Body of pancreas (tissue), 4 donors: ENCODE measurements around the gene LHFPL6. TPM values are rescaled to one million over a fixed set of nuclear protein-coding genes. Genes with fewer than 3 reads are reported as not detected.

Source experiments
- ATAC-seq: fragments of 150-250 bp; one replicate; pipeline ENCODE4 v1.9.1; 2016
- DNase-seq, 4 donors: peaks; one replicate each; pipeline ENCODE4 v3.0.0-alpha.2; 2019
- H3K27ac ChIP-seq, 4 donors: fragments of 200-600 bp; sonication (generic); 1 replicate in 3 of 4; 2 replicates in 1 of 4; pipeline versions ENCODE4 v1.5.1 to v1.6.1; 2016 to 2019; ENCODE audit warnings: mild to moderate bottlenecking in 1 of 4, mixed read lengths in 1 of 4, moderate library complexity in 1 of 4
- H3K27me3 ChIP-seq, 2 donors: fragments of 200-600 bp; sonication (generic); one replicate each; pipeline ENCODE4 v1.6.0; 2016; ENCODE audit warnings: mild to moderate bottlenecking in 1 of 2
- H3K36me3 ChIP-seq, 2 donors: fragments of 200-600 bp; sonication (generic); replicated peaks in 1 of 2; 2 replicates each; pipeline ENCODE4 v1.5.1; 2016; ENCODE audit warnings: low read depth in 2 of 2; ENCODE audit not compliant: insufficient read depth in 1 of 2
- H3K4me1 ChIP-seq: fragments of 200-600 bp; sonication (generic); one replicate; pipeline ENCODE4 v1.6.0; 2016
- H3K4me3 ChIP-seq, 2 donors: fragments of 200-600 bp; sonication (generic); 1 replicate in 1 of 2; 2 replicates in 1 of 2; pipeline ENCODE4 v1.5.1; 2016 to 2019
- H3K9me3 ChIP-seq, 3 donors: fragments of 200-600 bp; sonication (generic); 1 replicate in 2 of 3; 2 replicates in 1 of 3; pipeline ENCODE4 v1.5.1; 2016
- POLR2A ChIP-seq, 3 donors: fragments of 450-650 bp; IDR thresholded peaks; one replicate each; pipeline ENCODE4 v1.6.1; 2016; ENCODE audit warnings: antibody characterized with exemption in 3 of 3, mild to moderate bottlenecking in 2 of 3
- WGBS, 2 donors: methylation state at CpG; one replicate each; pipeline ENCODE4 v1.1.5; 2017; 5-methylcytosine and 5-hydroxymethylcytosine counted together
- intact Hi-C: fragments of 100-400 bp; cut with DNase I; formaldehyde crosslinking; loops from one replicate; pipeline ENCODE4 v1.15.1; 2023
- total RNA-seq, 2 donors: library from RNA; depleted of rRNA; stranded (reverse); fragments of >200 nt; gene quantifications; one replicate each; pipeline ENCODE4 v1.1.0, GENCODE V29; 2016
- TF ChIP-seq, protein P1 (sequence below), 7 experiments: fragments of 450-650 bp in 4 of 7; fragments of 200-600 bp in 3 of 7; sonication (generic) in 3 of 7; IDR thresholded peaks; one replicate each; pipeline ENCODE4 v1.5.1; 2016 to 2019; ENCODE audit warnings: antibody characterized with exemption in 7 of 7

LHFPL6 gene
- total RNA-seq, 2 donors from 2014 or later = 18.4 to 30.7 TPM

DNA sequence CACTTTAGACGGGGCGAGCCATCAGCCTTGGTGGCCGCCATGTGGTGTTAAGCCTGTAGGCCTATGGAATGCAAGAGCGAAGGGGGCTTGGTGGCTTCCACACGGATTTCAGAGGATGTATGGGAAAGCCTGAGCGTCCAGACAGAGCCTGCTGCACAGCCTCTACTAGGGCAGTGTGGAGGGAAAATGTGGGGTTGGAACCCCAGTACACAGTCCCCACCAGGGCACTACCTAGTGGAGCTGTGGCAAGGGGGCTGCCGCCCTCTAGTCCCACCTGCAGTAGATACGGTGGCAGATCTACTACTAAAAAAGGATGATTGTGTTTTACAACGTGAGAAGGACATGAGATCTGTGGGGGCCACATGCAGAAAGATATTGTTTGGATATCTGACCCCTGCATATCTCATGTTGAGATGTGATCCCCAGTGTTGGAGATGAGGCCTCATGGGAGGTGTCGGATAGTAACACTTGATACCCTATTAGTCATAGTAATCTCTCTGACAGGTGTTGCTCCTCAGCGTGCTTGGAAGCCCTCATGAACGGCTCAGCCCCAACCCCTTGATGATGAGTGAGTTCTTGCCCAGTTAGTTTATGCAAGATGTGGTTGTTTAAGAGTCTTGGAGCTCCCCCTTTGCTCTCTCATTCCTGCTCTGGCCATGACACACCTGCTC lies 45.6 kb downstream of the LHFPL6 start:
- intact Hi-C loops = no loop called here
- H3K27me3 ChIP-seq = no peaks in the 10 kb centered on the region
- H3K4me1 ChIP-seq = no peaks in the 10 kb centered on the region
- DNase-seq (no peak), ATAC-seq (no peak)
- no peaks in the 10 kb centered on the region for H3K9me3 ChIP-seq
- H3K27ac ChIP-seq = no peak overlapping the region
- WGBS, 2 donors = 79 to 81% methylated on average over 11 to 12 of the region's 12 CpGs
- no peak for TF ChIP-seq POLR2A (IDR thresholded peaks at IDR 0.05)
- TF ChIP-seq, protein P1, sequence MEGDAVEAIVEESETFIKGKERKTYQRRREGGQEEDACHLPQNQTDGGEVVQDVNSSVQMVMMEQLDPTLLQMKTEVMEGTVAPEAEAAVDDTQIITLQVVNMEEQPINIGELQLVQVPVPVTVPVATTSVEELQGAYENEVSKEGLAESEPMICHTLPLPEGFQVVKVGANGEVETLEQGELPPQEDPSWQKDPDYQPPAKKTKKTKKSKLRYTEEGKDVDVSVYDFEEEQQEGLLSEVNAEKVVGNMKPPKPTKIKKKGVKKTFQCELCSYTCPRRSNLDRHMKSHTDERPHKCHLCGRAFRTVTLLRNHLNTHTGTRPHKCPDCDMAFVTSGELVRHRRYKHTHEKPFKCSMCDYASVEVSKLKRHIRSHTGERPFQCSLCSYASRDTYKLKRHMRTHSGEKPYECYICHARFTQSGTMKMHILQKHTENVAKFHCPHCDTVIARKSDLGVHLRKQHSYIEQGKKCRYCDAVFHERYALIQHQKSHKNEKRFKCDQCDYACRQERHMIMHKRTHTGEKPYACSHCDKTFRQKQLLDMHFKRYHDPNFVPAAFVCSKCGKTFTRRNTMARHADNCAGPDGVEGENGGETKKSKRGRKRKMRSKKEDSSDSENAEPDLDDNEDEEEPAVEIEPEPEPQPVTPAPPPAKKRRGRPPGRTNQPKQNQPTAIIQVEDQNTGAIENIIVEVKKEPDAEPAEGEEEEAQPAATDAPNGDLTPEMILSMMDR (IDR thresholded peaks at IDR 0.05) = no peak
- no peak overlapping the region for H3K4me3 ChIP-seq
- no peaks in the 10 kb centered on the region for H3K36me3 ChIP-seq

DNA sequence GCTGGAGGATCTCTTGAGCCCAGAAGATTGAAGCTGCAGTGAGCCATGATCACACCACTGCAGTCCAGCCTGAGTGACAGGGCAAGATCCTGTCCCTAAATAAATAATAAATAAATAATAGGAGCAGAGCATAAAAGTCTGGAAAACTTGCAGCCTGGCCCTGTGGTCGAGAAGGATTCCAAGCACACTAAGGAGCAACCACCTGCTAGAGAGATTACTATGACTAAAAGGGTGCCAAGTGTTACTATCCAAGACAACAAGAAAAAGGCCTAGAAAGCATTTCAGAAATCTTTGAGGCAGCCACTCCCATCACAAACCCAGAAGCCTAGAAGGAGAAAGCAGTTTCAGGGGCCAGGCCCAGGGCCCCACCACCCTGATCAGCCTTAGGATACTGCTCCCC lies 46.1 kb downstream of the LHFPL6 start:
- H3K36me3 ChIP-seq = no peaks in the 10 kb centered on the region
- DNase-seq = no peak
- no peaks in the 10 kb centered on the region for H3K4me1 ChIP-seq
- H3K27ac ChIP-seq = no peak overlapping the region
- no peak overlapping the region for H3K4me3 ChIP-seq
- H3K9me3 ChIP-seq = no peaks in the 10 kb centered on the region
- no peaks in the 10 kb centered on the region for H3K27me3 ChIP-seq
- intact Hi-C loops = no loop called here
- 45 to 46% methylated on average over 1 of the region's 1 CpG for WGBS, 2 donors
- no peak for ATAC-seq
- no peak for TF ChIP-seq POLR2A (IDR thresholded peaks at IDR 0.05)
- TF ChIP-seq, protein P1 (IDR thresholded peaks at IDR 0.05) = no peak

DNA sequence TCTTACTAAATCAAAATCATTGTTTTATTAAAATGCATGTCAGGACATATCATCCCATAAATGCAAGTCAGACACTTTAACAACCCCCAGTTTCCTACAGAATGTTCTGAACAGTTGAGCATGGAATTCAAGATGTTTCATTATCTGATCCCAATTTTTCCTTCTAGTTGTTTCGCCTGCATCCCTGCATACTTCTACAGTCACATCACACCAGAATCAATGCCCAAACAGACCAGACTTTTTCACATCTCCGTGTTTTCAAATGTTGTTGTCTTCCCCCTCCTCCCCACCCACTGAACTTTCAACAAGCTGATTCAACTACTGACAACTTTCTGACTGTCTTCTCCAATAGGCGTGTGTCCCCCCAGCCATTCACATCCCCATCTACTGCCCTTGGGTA lies 48.6 kb downstream of the LHFPL6 start:
- intact Hi-C loops = no loop called here
- WGBS, 2 donors = 61 to 72% methylated on average over 3 of the region's 3 CpGs
- TF ChIP-seq, protein P1 (IDR thresholded peaks at IDR 0.05) = no peak
- TF ChIP-seq POLR2A (IDR thresholded peaks at IDR 0.05) = no peak
- Histone ChIP-seq H3K4me1 (no peaks in the 10 kb centered on the region), H3K27ac (no peak overlapping the region), H3K4me3 (no peak overlapping the region), H3K27me3 (no peaks in the 10 kb centered on the region), H3K9me3 (no peaks in the 10 kb centered on the region), H3K36me3 (no peaks in the 10 kb centered on the region)
- DNase-seq = no peak
- ATAC-seq = no peak

DNA sequence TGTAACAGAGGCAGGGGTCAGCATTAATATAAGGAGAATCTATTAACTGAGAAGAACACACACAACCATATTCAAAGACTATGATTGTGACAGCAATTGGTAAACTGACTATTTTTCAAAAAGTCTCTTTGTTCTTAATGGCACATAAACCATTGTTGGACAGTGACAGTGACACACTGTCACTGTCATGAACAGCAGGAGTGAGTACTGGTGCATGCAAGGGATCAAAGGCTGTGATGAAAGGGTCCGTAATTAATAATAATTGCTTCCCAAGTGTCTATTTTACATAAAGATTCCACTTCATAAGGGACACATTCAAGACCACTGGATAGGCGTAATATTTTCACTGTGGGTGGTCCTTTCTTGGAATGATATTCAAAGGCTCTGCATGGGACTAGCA lies 50.7 kb downstream of the LHFPL6 start:
- Histone ChIP-seq H3K4me1 (no peaks in the 10 kb centered on the region), H3K9me3 (no peaks in the 10 kb centered on the region), H3K27me3 (no peaks in the 10 kb centered on the region), H3K4me3 (no peak overlapping the region), H3K27ac (no peak overlapping the region), H3K36me3 (no peaks in the 10 kb centered on the region)
- 81 to 90% methylated on average over 2 of the region's 2 CpGs for WGBS, 2 donors
- DNase-seq (no peak), ATAC-seq (no peak)
- intact Hi-C loops = no loop called here
- TF ChIP-seq POLR2A (IDR thresholded peaks at IDR 0.05) = no peak
- TF ChIP-seq, protein P1 (IDR thresholded peaks at IDR 0.05) = no peak

DNA sequence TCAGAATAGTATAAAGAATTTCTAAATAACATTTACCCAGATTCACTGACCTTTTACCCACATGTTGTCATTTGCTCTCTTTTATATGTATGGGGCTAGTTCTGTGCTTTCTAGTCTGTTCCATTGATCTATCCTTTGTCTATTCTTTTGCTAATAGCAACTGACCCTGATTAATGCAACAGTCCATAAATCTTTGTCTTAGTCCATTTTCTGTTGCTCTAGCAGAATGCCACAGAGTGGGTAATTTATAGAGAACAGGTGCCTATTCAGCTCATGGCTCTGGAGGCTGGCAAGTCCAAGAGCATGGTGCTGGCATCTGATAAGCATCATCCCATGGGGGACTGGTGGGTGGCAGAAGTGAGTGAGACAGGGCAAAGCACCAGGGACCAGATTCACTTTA lies 52.1 kb downstream of the LHFPL6 start:
- Histone ChIP-seq H3K27me3 (no peaks in the 10 kb centered on the region), H3K9me3 (no peaks in the 10 kb centered on the region), H3K36me3 (no peaks in the 10 kb centered on the region), H3K4me1 (no peaks in the 10 kb centered on the region), H3K4me3 (no peak overlapping the region), H3K27ac (no peak overlapping the region)
- intact Hi-C loops = no loop called here
- no peak for ATAC-seq
- no peak for DNase-seq
- TF ChIP-seq, protein P1 (IDR thresholded peaks at IDR 0.05) = no peak
- no peak for TF ChIP-seq POLR2A (IDR thresholded peaks at IDR 0.05)
